Neural progenitor cell (in vitro differentiated cells): ENCODE results near the gene RAB17. TPM values are rescaled to one million over a fixed set of nuclear protein-coding genes. Genes with fewer than 3 reads are reported as not detected.

ENCODE experiments used
- DNase-seq: peaks from one replicate; pipeline ENCODE4 v3.0.0-alpha.2; 2016; ENCODE audit warnings: low spot score
- H2AFZ ChIP-seq: fragments of 200-600 bp; sonication (generic); replicated peaks from 2 replicates; pipeline ENCODE4 v1.6.1; 2016; ENCODE audit warnings: antibody characterized with exemption
- H3F3A ChIP-seq: fragments of 200-600 bp; sonication (generic); 2 replicates; pipeline ENCODE4 v1.6.1; 2016; ENCODE audit warnings: antibody characterized with exemption, low read depth
- H3K27ac ChIP-seq: fragments of 200-600 bp; sonication (generic); 2 replicates; pipeline ENCODE4 v1.5.1; 2016; ENCODE audit warnings: mild to moderate bottlenecking
- H3K27me3 ChIP-seq: fragments of 200-600 bp; sonication (generic); 2 replicates; pipeline ENCODE4 v1.6.1; 2016; ENCODE audit warnings: mild to moderate bottlenecking, moderate library complexity
- H3K36me3 ChIP-seq: fragments of 200-600 bp; sonication (generic); 2 replicates; pipeline ENCODE4 v1.5.1; 2016
- H3K4me1 ChIP-seq: fragments of 200-600 bp; sonication (generic); 2 replicates; pipeline ENCODE4 v1.6.1; 2016; ENCODE audit warnings: mixed run types
- H3K4me2 ChIP-seq: fragments of 200-600 bp; sonication (generic); 2 replicates; pipeline ENCODE4 v1.6.1; 2016
- H3K4me3 ChIP-seq: fragments of 200-600 bp; sonication (generic); 2 replicates; pipeline ENCODE4 v1.5.1; 2016
- H3K79me2 ChIP-seq: fragments of 200-600 bp; sonication (generic); 2 replicates; pipeline ENCODE4 v1.6.1; 2016; ENCODE audit warnings: low read depth
- H3K9ac ChIP-seq: fragments of 200-600 bp; sonication (generic); 2 replicates; pipeline ENCODE4 v1.6.1; 2016
- H3K9me3 ChIP-seq: fragments of 200-600 bp; sonication (generic); 2 replicates; pipeline ENCODE4 v1.5.1; 2016; ENCODE audit warnings: low read depth
- H4K20me1 ChIP-seq: fragments of 200-600 bp; sonication (generic); 2 replicates; pipeline ENCODE4 v1.6.1; 2016; ENCODE audit warnings: low read depth
- H3K27ac Mint-ChIP-seq: 3 replicates; pipeline ENCODE4 v1.8.0; 2021; ENCODE audit warnings: mixed read lengths
- H3K27me3 Mint-ChIP-seq: 2 replicates; pipeline ENCODE4 v1.8.0; 2022; ENCODE audit warnings: low read depth, mild to moderate bottlenecking, inconsistent platforms, moderate library complexity, mixed read lengths; ENCODE audit not compliant: insufficient read depth
- H3K36me3 Mint-ChIP-seq: 3 replicates; pipeline ENCODE4 v1.8.0; 2021; ENCODE audit warnings: mixed read lengths
- H3K4me1 Mint-ChIP-seq: 3 replicates; pipeline ENCODE4 v1.8.0; 2021; ENCODE audit warnings: mixed read lengths
- H3K4me3 Mint-ChIP-seq: 3 replicates; pipeline ENCODE4 v1.8.0; 2021; ENCODE audit warnings: mild to moderate bottlenecking, moderate library complexity, mixed read lengths
- H3K9me3 Mint-ChIP-seq: 3 replicates; pipeline ENCODE4 v1.8.0; 2020; ENCODE audit warnings: mixed read lengths
- EZH2 ChIP-seq: fragments of 200-600 bp; sonication (generic); IDR thresholded peaks from 2 replicates; pipeline ENCODE4 v1.6.1; 2017; ENCODE audit warnings: antibody characterized with exemption, mild to moderate bottlenecking, moderate library complexity
- EZH2phosphoT487 ChIP-seq: fragments of 200-600 bp; sonication (generic); IDR thresholded peaks from 2 replicates; pipeline ENCODE4 v1.6.1; 2017; ENCODE audit warnings: antibody characterized with exemption
- total RNA-seq: library from RNA; depleted of rRNA; stranded (reverse); fragments of >200 nt; gene quantifications from 2 replicates; pipeline ENCODE4 v1.2.3, GENCODE V29; 2015; ENCODE audit warnings: low replicate concordance
- TF ChIP-seq, protein P1 (sequence below): fragments of 200-600 bp; sonication (generic); IDR thresholded peaks from 2 replicates; pipeline ENCODE4 v1.5.1; 2017; ENCODE audit warnings: antibody characterized with exemption, mild to moderate bottlenecking

The RAB17 gene
- total RNA-seq, 1 donor from 2014 or later, result not detected

DNA sequence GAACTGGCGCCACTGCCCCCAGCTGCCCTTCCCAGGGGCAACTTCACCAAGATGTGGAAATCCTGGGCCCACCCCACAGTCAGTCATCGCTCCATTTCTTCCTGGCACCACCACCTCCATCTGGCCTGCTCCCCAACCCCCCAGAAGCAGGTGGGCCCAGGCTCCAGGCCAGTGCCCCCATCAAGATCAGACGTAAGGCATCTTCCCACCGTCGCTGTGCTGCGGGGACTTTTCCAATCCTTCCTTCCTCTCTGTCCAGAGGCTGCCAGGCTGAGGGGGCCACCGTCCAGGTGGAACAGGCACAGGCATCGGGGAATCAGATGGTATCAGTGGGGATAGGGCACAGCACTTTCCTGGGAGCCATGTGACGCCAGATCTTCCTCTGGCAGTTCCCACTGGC lies 16.1 kb downstream of the RAB17 start:
- Mint-ChIP-seq H3K27me3 (peaks cover 6% of the 10 kb centered on the region), H3K36me3 (no peaks in the 10 kb centered on the region), H3K27ac (peak overlapping the region; percentile 50), H3K4me1 (peaks cover 12% of the 10 kb centered on the region), H3K4me3 (no peak overlapping the region), H3K9me3 (no peaks in the 10 kb centered on the region)
- H3K27ac ChIP-seq, result no peak overlapping the region
- H3K4me2 ChIP-seq, result no peak overlapping the region
- H3K36me3 ChIP-seq, result no peaks in the 10 kb centered on the region
- no peaks in the 10 kb centered on the region for H3K9me3 ChIP-seq
- H3K27me3 ChIP-seq, result no peaks in the 10 kb centered on the region
- no peak overlapping the region for H3K9ac ChIP-seq
- no peak for DNase-seq
- no peaks in the 10 kb centered on the region for H3K79me2 ChIP-seq
- TF ChIP-seq EZH2phosphoT487, result no peak
- H3K4me1 ChIP-seq, result no peaks in the 10 kb centered on the region
- H3F3A ChIP-seq, result no peaks in the 10 kb centered on the region
- H4K20me1 ChIP-seq, result no peaks in the 10 kb centered on the region
- H3K4me3 ChIP-seq, result no peak overlapping the region
- H2AFZ ChIP-seq, result no peak overlapping the region

DNA sequence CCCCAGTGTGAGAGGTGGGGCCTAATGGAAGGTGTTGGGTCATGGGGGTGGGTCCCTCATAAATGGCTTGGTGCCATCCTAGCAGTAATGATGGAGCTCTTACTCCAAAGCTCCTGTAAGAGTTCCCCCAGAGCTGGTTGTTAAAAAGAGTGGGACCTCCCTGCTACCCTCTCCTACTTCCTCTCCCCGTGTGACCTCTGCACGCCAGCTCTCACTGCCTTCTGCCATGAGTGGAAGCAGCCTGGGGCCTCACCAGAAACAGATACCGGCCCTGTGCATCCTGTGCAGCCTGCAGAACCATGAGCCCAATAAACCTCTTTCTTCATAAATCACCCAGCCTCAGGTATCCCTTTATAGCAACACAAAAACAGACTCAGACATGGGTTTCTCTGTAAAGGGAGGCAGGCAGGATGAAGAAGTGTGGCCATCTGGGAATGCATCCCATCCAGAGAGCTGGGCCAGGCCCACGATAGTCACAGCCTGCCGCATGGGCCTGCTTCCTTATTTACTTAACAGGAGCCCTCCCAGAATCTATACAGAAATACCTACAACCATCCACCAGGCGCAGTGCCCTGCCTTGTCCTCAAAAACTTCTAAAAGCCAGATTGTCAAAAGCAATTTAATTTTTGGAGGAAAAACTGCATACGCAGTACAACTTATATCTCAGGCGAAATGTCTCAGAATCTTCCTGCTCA lies 16.7 kb downstream of the RAB17 start:
- Mint-ChIP-seq H3K9me3 (no peaks in the 10 kb centered on the region), H3K4me1 (peaks cover 12% of the 10 kb centered on the region), H3K27ac (no peak overlapping the region), H3K4me3 (no peak overlapping the region), H3K27me3 (peaks cover 6% of the 10 kb centered on the region), H3K36me3 (no peaks in the 10 kb centered on the region)
- H3K4me3 ChIP-seq, result no peak overlapping the region
- H3K9me3 ChIP-seq, result no peaks in the 10 kb centered on the region
- H4K20me1 ChIP-seq, result no peaks in the 10 kb centered on the region
- H3K4me1 ChIP-seq, result no peaks in the 10 kb centered on the region
- H3K79me2 ChIP-seq, result no peaks in the 10 kb centered on the region
- H2AFZ ChIP-seq, result no peak overlapping the region
- no peak for TF ChIP-seq EZH2phosphoT487
- DNase-seq, result no peak
- H3K27ac ChIP-seq, result no peak overlapping the region
- H3K27me3 ChIP-seq, result no peaks in the 10 kb centered on the region
- H3K4me2 ChIP-seq, result no peak overlapping the region
- no peaks in the 10 kb centered on the region for H3K36me3 ChIP-seq
- no peak overlapping the region for H3K9ac ChIP-seq
- H3F3A ChIP-seq, result no peaks in the 10 kb centered on the region

DNA sequence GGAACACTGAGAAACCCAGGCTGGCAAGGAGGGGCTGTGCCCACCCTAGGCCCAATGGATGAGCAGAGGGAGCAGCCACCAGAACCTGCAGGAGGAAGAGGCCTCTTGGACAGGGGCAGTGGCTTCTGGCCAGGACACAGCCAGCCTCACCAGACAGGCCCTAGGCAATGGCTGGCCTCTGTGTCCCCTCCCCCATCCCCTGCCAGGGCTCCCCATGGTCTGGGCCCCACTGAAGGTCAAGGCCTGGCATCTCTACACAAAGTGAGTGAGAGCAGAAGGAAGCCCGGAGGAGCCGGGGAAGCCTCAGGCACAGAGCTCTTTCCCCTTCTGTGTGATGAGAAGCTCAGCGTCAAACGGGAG lies 17.8 kb downstream of the RAB17 start:
- H3K27ac ChIP-seq, result no peak overlapping the region
- no peak for DNase-seq

DNA sequence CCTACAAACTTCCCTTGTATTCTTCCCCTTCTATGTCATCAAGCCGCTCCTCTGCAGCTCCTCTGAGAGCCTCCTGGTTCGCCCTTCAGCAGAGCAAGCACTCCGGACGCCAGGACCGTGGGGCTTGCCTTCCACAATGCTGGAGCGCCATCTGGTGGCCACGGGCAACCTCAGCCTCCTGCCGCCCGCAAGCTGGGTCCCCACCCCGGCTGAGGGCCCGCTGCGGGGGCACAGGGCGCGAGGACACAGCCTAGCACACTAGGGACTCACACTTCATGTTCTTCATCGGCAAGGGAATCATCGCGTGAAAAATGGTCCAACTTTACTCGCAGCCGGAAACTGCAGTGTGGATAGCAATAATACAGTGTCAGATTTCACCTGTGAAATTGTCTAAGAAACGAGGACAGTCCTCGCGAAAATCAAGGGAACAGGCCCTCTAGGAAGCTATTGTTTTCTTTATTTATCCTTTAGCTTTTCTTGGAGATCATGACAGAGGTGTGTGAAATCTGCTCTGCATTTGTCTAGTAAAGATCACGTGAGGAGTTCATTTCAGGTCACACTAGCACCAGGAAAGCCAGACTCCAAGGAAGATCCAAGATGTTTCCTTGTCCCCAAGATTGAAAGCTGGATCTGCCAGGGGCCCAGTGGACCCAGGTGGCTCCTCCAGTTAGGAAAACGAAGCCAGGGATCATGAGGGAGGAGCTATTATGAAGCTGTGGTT lies 18.4 kb downstream of the RAB17 start:
- no peak overlapping the region for H3K9ac ChIP-seq
- DNase-seq, result peak; percentile 96
- no peaks in the 10 kb centered on the region for H3K9me3 Mint-ChIP-seq
- no peaks in the 10 kb centered on the region for H3K9me3 ChIP-seq
- no peaks in the 10 kb centered on the region for H3K27me3 ChIP-seq
- no peaks in the 10 kb centered on the region for H3K79me2 ChIP-seq
- no peak overlapping the region for H3K4me2 ChIP-seq
- TF ChIP-seq EZH2phosphoT487 (no peak), EZH2 (no peak)
- TF ChIP-seq, protein P1, sequence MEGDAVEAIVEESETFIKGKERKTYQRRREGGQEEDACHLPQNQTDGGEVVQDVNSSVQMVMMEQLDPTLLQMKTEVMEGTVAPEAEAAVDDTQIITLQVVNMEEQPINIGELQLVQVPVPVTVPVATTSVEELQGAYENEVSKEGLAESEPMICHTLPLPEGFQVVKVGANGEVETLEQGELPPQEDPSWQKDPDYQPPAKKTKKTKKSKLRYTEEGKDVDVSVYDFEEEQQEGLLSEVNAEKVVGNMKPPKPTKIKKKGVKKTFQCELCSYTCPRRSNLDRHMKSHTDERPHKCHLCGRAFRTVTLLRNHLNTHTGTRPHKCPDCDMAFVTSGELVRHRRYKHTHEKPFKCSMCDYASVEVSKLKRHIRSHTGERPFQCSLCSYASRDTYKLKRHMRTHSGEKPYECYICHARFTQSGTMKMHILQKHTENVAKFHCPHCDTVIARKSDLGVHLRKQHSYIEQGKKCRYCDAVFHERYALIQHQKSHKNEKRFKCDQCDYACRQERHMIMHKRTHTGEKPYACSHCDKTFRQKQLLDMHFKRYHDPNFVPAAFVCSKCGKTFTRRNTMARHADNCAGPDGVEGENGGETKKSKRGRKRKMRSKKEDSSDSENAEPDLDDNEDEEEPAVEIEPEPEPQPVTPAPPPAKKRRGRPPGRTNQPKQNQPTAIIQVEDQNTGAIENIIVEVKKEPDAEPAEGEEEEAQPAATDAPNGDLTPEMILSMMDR, result peak; percentile 100
- H2AFZ ChIP-seq, result no peak overlapping the region
- no peak overlapping the region for H3K4me3 ChIP-seq
- H3K36me3 ChIP-seq, result no peaks in the 10 kb centered on the region
- H3F3A ChIP-seq, result no peaks in the 10 kb centered on the region
- peaks cover 6% of the 10 kb centered on the region for H3K27me3 Mint-ChIP-seq
- H4K20me1 ChIP-seq, result no peaks in the 10 kb centered on the region
- no peak overlapping the region for H3K27ac ChIP-seq
- H3K27ac Mint-ChIP-seq, result peak overlapping the region; percentile 72
- H3K4me3 Mint-ChIP-seq, result no peak overlapping the region
- no peaks in the 10 kb centered on the region for H3K4me1 ChIP-seq
- no peaks in the 10 kb centered on the region for H3K36me3 Mint-ChIP-seq
- H3K4me1 Mint-ChIP-seq, result peaks cover 12% of the 10 kb centered on the region

More for the DNA sequence above, 17.8 kb downstream of the RAB17 start:
- H3K36me3 ChIP-seq, result no peaks in the 10 kb centered on the region
- no peak overlapping the region for H2AFZ ChIP-seq
- H3F3A ChIP-seq, result no peaks in the 10 kb centered on the region
- peaks cover 5% of the 10 kb centered on the region for H3K27me3 Mint-ChIP-seq
- H3K4me3 Mint-ChIP-seq, result no peak overlapping the region
- H3K9me3 Mint-ChIP-seq, result no peaks in the 10 kb centered on the region
- H3K27me3 ChIP-seq, result no peaks in the 10 kb centered on the region
- no peak overlapping the region for H3K4me3 ChIP-seq
- no peaks in the 10 kb centered on the region for H3K79me2 ChIP-seq
- H3K36me3 Mint-ChIP-seq, result no peaks in the 10 kb centered on the region
- H3K4me2 ChIP-seq, result no peak overlapping the region
- H3K4me1 Mint-ChIP-seq, result peaks cover 12% of the 10 kb centered on the region
- H3K27ac Mint-ChIP-seq, result peak overlapping the region; percentile 72
- no peaks in the 10 kb centered on the region for H3K4me1 ChIP-seq
- no peaks in the 10 kb centered on the region for H3K9me3 ChIP-seq
- H3K9ac ChIP-seq, result no peak overlapping the region
- H4K20me1 ChIP-seq, result no peaks in the 10 kb centered on the region
- TF ChIP-seq EZH2 (no peak), EZH2phosphoT487 (no peak)
- TF ChIP-seq, protein P1, result no peak
